GM19193 (cell line): ENCODE results near the gene CYB561A3.

Source experiments
- POLR2A ChIP-seq: IDR thresholded peaks from 4 replicates; pipeline ENCODE4 v1.6.1; 2011; ENCODE audit not compliant: insufficient read depth, insufficient read length; ENCODE audit errors: extremely low read depth

Gene CYB561A3

GRCh38 chr11:61353131-61354067 is 8.3 kb downstream of the CYB561A3 start:
- TF ChIP-seq POLR2A: no peak

DNA sequence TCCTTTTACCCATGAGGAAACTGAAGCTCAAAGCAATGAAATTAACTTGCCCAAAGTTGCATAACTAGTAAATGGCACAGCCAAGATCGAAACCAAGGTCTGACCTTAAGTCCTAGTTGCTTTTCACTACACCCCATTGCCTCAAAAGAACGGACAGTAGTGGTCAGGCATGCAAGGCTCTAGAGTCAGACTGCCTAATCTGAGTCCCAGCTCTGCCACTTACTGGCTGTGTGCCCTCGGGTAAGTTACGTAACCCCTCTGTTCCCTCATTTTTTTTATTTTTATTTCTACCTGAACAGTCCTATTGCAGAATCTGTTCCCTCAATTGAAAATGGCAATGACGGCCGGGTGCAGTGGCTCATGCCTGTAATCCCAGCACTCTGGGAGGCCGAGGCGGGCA is 9.6 kb downstream of the CYB561A3 start:
- no peak for TF ChIP-seq POLR2A

GRCh38 chr11:61350803-61351202 is 10.9 kb downstream of the CYB561A3 start:
- no peak for TF ChIP-seq POLR2A

- no peak for TF ChIP-seq POLR2A
These were observed 11.3 kb downstream of the CYB561A3 start for GRCh38 chr11:61350336-61350735.

DNA sequence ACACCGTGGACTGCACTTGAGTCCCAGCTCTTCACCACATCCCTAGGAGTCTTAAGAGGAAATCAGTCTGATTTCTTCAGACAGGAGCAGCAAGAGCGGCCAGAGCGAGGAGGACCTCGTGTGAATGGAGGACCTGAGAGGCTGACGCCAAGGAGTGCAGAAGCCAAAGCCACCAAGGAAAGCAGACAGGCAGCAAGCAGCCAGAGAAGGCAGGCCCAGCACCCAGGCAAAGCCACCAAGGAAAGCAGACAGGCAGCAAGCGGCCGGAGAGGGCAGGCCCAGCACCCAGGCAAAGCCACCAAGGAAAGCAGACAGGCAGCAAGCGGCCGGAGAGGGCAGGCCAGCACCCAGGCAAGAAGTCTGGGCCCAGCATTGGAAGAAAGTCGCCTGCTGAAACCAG is 11.8 kb downstream of the CYB561A3 start:
- TF ChIP-seq POLR2A: no peak

- no peak for TF ChIP-seq POLR2A
These were observed 12.4 kb downstream of the CYB561A3 start for GRCh38 chr11:61349189-61349751.

DNA sequence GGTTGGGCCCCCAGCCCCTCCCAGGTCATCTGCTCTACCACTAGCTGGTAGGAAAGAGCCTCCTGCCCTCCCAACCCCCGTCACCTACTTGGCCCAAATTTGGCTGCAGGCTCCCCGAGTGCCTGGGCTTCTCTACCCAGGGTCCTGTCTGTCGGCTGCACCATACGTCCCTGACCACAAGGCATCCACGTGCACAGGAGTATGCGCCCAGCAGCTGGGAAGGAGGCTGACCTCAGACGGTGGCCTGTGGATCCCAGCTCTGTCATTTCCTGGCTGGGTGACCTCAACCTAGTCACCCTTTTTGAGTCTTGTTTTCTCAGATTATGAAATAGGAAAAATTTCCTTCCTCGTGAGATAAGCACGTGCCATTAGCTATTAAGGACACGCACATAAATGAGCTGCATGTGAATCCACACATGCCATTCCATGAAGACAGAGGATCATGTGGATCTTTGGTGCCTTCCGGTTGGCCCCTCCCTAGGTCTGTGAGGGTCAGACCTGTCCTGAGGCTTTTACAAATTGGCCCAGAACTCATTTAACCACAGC is 13.7 kb downstream of the CYB561A3 start:
- TF ChIP-seq POLR2A: no peak

GRCh38 chr11:61345954-61346843 is 15.5 kb downstream of the CYB561A3 start:
- no peak for TF ChIP-seq POLR2A

DNA sequence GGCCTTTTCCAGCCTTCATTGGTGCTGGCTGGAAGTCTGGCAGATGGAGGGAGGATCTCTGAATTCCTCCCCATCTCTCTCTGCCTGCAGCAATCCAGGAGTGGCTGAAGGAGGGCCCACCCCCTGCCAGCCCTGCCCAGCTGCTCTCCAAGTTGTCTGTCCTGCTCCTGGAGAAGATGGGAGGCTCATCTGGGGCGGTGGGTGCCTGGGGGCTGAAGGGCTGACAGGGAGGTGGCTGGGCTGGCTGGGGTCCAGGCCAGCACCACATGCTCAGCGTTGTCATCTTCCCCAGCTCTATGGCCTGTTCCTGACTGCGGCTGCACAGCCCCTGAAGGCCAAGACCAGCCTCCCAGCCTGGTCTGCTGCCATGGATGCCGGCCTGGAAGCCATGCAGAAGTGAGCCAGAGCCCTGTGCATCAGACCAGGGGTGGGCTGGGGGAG is 16.5 kb downstream of the CYB561A3 start:
- no peak for TF ChIP-seq POLR2A

DNA sequence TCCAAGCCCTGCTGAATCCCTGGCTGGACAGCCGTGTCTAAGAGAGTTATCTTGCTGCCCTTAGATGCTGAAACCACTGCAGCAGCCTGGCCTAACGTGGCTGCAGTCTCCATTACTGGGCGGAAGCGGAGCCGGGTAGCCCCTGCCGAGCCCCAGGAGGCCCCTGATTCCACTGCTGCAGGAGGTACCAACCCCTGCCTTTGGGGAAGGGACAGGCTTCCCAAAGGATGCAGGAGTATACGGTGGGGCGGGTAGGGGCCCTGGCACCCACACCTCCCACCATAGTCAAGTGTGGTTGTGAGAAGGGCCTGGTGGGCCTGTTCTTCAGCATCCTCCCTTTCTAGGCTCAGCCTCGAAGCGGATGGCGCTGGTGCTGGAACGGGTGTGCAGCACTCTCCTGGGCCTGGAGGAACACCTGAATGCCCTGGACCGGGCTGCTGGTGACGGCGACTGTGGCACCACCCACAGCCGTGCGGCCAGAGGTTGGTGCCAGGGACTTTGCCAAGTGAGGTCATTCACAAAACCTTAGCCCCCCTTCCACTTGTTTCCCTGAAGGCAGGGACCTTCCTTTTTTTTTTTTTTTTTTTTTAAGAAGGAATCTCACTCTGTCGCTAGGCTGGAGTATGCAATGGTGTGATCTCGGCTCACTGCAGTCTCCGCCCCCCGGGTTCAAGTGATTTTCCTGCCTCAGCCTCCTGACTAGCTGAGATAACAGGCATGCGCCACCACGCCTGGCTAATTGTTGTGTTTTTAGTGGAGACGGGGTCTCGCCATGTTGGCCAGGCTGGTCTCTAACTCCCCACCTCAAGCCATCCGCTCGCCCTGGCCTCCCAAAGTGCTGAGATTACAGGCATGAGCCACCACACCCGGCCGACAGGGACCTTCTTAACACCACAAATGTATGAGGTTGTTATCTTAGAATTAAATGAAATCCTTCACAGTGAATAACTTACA is 17.6 kb downstream of the CYB561A3 start:
- no peak for TF ChIP-seq POLR2A

- no peak for TF ChIP-seq POLR2A
These were observed 19.4 kb downstream of the CYB561A3 start for GRCh38 chr11:61342207-61342803.

DNA sequence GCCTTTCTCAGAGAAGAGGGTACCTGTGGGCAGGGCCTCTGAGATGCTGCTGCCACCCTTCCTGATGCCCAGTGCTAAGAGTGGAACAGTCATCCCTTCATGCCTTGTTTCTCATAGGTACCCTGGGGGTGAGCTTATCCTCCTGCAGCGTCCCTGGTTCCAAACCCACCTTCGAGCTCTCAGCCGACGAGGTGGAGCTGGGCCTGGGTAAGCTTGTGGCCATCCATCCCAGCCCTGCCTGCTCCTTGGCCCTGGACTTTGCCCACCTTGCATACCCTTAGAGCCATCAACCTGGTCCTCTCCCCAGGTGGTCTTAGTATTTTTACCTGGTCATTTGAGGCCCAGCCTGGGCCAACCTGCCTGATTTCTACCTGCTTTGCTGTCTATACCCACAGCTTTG is 20.0 kb downstream of the CYB561A3 start:
- TF ChIP-seq POLR2A: no peak

DNA sequence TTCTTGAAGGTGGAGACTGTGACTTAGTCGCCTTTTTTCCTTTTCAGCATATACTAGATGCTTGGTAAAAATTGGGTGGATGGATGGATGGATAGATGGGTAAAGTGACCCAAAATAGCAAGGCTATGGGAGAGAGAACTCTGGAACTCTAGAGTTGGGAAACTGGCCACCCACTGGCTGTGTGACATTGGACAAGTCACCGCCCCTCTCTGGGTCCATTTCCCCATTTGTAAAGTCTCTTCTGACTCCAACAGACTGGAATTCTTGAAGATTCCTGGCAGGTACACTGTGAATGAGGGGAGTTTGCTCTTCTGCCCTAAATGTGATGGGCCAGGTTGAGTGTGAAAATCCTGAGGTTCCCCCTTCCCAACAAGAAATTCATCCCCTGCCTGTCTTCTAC is 20.7 kb downstream of the CYB561A3 start:
- TF ChIP-seq POLR2A: no peak
